Fibroblast of lung (primary cell): Measurements from ENCODE around the gene TMEM40. TPM values are rescaled to one million over a fixed set of nuclear protein-coding genes. Genes with fewer than 3 reads are reported as not detected.

ENCODE experiments used
- DNase-seq, 2 donors: peaks; one replicate each; pipeline versions ENCODE4 v3.0.0 to v3.0.0-alpha.2; 2010; ENCODE audit warnings: low read depth in 2 of 2
- H2AFZ ChIP-seq: 2 replicates; pipeline ENCODE4 v1.5.1; 2012; ENCODE audit warnings: low read length, control low read depth, inconsistent platforms
- H3K27ac ChIP-seq: 2 replicates; pipeline ENCODE4 v1.5.1; 2011; ENCODE audit warnings: low read length, control low read depth; ENCODE audit not compliant: insufficient read depth
- H3K27me3 ChIP-seq: 2 replicates; pipeline ENCODE4 v1.5.1; 2011; ENCODE audit warnings: mild to moderate bottlenecking, low read length; ENCODE audit not compliant: control insufficient read depth, insufficient read depth
- H3K36me3 ChIP-seq: 2 replicates; pipeline ENCODE4 v1.5.1; 2011; ENCODE audit warnings: low read length; ENCODE audit not compliant: control insufficient read depth, insufficient read depth
- H3K4me1 ChIP-seq: 2 replicates; pipeline ENCODE4 v1.5.1; 2011; ENCODE audit warnings: low read length; ENCODE audit not compliant: control insufficient read depth, insufficient read depth; ENCODE audit errors: extremely low read depth
- H3K4me2 ChIP-seq: 2 replicates; pipeline ENCODE4 v1.5.1; 2011; ENCODE audit warnings: low read length, control low read depth; ENCODE audit not compliant: insufficient read depth; ENCODE audit errors: extremely low read depth
- H3K4me3 ChIP-seq, 4 experiments: fragments of 200-600 bp in 1 of 4; sonication (generic) in 1 of 4; replicated peaks in 1 of 4; 2 replicates each; pipeline ENCODE4 v1.5.1; 2011 to 2016; ENCODE audit warnings: low read length in 4 of 4, low read depth in 3 of 4, mild to moderate bottlenecking in 3 of 4, control low read depth in 2 of 4, inconsistent platforms in 1 of 4, mixed read lengths in 1 of 4; ENCODE audit not compliant: insufficient read depth in 1 of 4; ENCODE audit errors: control extremely low read depth in 1 of 4
- H3K79me2 ChIP-seq: 2 replicates; pipeline ENCODE4 v1.5.1; 2012; ENCODE audit warnings: mild to moderate bottlenecking, low read length, inconsistent platforms; ENCODE audit not compliant: control insufficient read depth, insufficient read depth
- H3K9ac ChIP-seq: 2 replicates; pipeline ENCODE4 v1.5.1; 2011; ENCODE audit warnings: mild to moderate bottlenecking, low read length, control low read depth; ENCODE audit not compliant: insufficient read depth
- H3K9me3 ChIP-seq: 2 replicates; pipeline ENCODE4 v1.5.1; 2012; ENCODE audit warnings: low read depth, low read length; ENCODE audit not compliant: control insufficient read depth, insufficient read depth
- H4K20me1 ChIP-seq: 2 replicates; pipeline ENCODE4 v1.5.1; 2011; ENCODE audit warnings: low read length; ENCODE audit not compliant: control insufficient read depth, insufficient read depth; ENCODE audit errors: extremely low read depth
- CTCF ChIP-seq, 2 donors: IDR thresholded peaks in 1 of 2; conservative IDR thresholded peaks in 1 of 2; 1 replicate in 1 of 2; 2 replicates in 1 of 2; pipeline ENCODE4 v1.5.1; 2011 to 2012; ENCODE audit warnings: low read length in 2 of 2, control low read depth in 1 of 2, inconsistent platforms in 1 of 2, low read depth in 1 of 2, mild to moderate bottlenecking in 1 of 2
- EZH2 ChIP-seq: IDR thresholded peaks from 2 replicates; pipeline ENCODE4 v1.5.1; 2012; ENCODE audit warnings: low read length, control low read depth, mild to moderate bottlenecking; ENCODE audit errors: missing control alignments
- polyA plus RNA-seq, 2 donors: library from polyadenylated mRNA; depleted of rRNA in 1 of 2; stranded (reverse) in 1 of 2; unstranded in 1 of 2; fragments of >200 nt; gene quantifications; 2 replicates each; pipeline ENCODE4 v1.2.1, GENCODE V29; 2011 to 2012; ENCODE audit warnings: missing spikeins in 1 of 2
- total RNA-seq: library from RNA; depleted of rRNA; stranded (reverse); fragments of >200 nt; gene quantifications from 2 replicates; pipeline ENCODE4 v1.2.1, GENCODE V29; 2014

Gene TMEM40
- total and polyA plus RNA-seq, 2 donors (not counting 1 experiment from before 2014, with no cell fraction given), result under 0.01 to 0.33 TPM

GRCh38 chr3:12774619-12775018 is 15.6 kb upstream of the TMEM40 start:
- Histone ChIP-seq H3K4me1 (no peaks in the 10 kb centered on the region), H3K27me3 (peaks cover 6% of the 10 kb centered on the region), H3K4me2 (no peak overlapping the region), H3K9me3 (no peaks in the 10 kb centered on the region), H3K27ac (no peak overlapping the region), H4K20me1 (no peaks in the 10 kb centered on the region), H3K36me3 (no peaks in the 10 kb centered on the region), H3K79me2 (no peaks in the 10 kb centered on the region), H3K4me3 (no peak overlapping the region), H2AFZ (no peak overlapping the region), H3K9ac (no peak overlapping the region)
- no peak for TF ChIP-seq CTCF (conservative IDR thresholded peaks at IDR 0.05 in 1 of 2, IDR thresholded peaks at IDR 0.05 in 1 of 2; ENCODE audit: low read depth in 1 of 2, low read length in 2 of 2)
- TF ChIP-seq EZH2, result no peak
- no peak for DNase-seq

GRCh38 chr3:12773710-12774086 is 14.6 kb upstream of the TMEM40 start:
- Histone ChIP-seq H3K36me3 (no peaks in the 10 kb centered on the region), H3K79me2 (no peaks in the 10 kb centered on the region), H3K4me1 (no peaks in the 10 kb centered on the region), H3K9me3 (no peaks in the 10 kb centered on the region), H3K27ac (no peak overlapping the region), H2AFZ (no peak overlapping the region), H4K20me1 (no peaks in the 10 kb centered on the region), H3K27me3 (peaks cover 6% of the 10 kb centered on the region), H3K9ac (no peak overlapping the region), H3K4me2 (no peak overlapping the region), H3K4me3 (no peak overlapping the region)
- DNase-seq, result no peak
- no peak for TF ChIP-seq CTCF (conservative IDR thresholded peaks at IDR 0.05 in 1 of 2, IDR thresholded peaks at IDR 0.05 in 1 of 2; ENCODE audit: low read depth in 1 of 2, low read length in 2 of 2)
- no peak for TF ChIP-seq EZH2

- H3K9ac ChIP-seq, result no peak overlapping the region
- no peaks in the 10 kb centered on the region for H4K20me1 ChIP-seq
- no peak for TF ChIP-seq CTCF (conservative IDR thresholded peaks at IDR 0.05 in 1 of 2, IDR thresholded peaks at IDR 0.05 in 1 of 2; ENCODE audit: low read depth in 1 of 2, low read length in 2 of 2)
- TF ChIP-seq EZH2, result no peak
- no peaks in the 10 kb centered on the region for H3K36me3 ChIP-seq
- H3K27ac ChIP-seq, result no peak overlapping the region
- no peaks in the 10 kb centered on the region for H3K79me2 ChIP-seq
- H3K9me3 ChIP-seq, result no peaks in the 10 kb centered on the region
- H3K4me3 ChIP-seq, result no peak overlapping the region
- peaks cover 6% of the 10 kb centered on the region for H3K27me3 ChIP-seq
- H2AFZ ChIP-seq, result no peak overlapping the region
- no peak overlapping the region for H3K4me2 ChIP-seq
- no peaks in the 10 kb centered on the region for H3K4me1 ChIP-seq
- DNase-seq, result no peak
Measured at GRCh38 chr3:12773030-12773709, 14.1 kb upstream of the TMEM40 start.
